SK-N-SH treated with all-trans-retinoic acid at 6 μM for 48 hours (cell line): ENCODE results near the gene PLCL2.

ENCODE experiments used
- ATAC-seq: fragments of 200-7000 bp; cut with Tn5 transposase; 3 replicates; pipeline ENCODE4 v1.9.1; 2020; ENCODE audit warnings: mild to moderate bottlenecking, moderate library complexity
- CREB5 ChIP-seq: fragments of 250-450 bp; sonication (Bioruptor Pico); IDR thresholded peaks from 2 replicates; pipeline ENCODE4 v1.5.1; 2020; ENCODE audit warnings: low read depth, mild to moderate bottlenecking, moderate library complexity
- ESRRG ChIP-seq: fragments of 250-450 bp; sonication (Bioruptor Pico); IDR thresholded peaks from 2 replicates; pipeline ENCODE4 v1.6.1; 2021; ENCODE audit warnings: mild to moderate bottlenecking
- OSR1 ChIP-seq: fragments of 250-450 bp; sonication (Bioruptor Pico); IDR thresholded peaks from 2 replicates; pipeline ENCODE4 v1.8.0; 2022; ENCODE audit warnings: moderate library complexity, mild to moderate bottlenecking, inconsistent platforms
- PATZ1 ChIP-seq: fragments of 250-450 bp; sonication (Bioruptor Pico); IDR thresholded peaks from 2 replicates; pipeline ENCODE4 v1.8.0; 2020; ENCODE audit warnings: mild to moderate bottlenecking, moderate library complexity, borderline replicate concordance
- POU6F1 ChIP-seq: fragments of 250-450 bp; sonication (Bioruptor Pico); IDR thresholded peaks from 2 replicates; pipeline ENCODE4 v1.8.0; 2021; ENCODE audit warnings: low read depth, mild to moderate bottlenecking, moderate library complexity, borderline replicate concordance
- SNAI2 ChIP-seq: fragments of 250-450 bp; sonication (Bioruptor Pico); IDR thresholded peaks from 2 replicates; pipeline ENCODE4 v1.5.0; 2020; ENCODE audit warnings: mild to moderate bottlenecking, moderate library complexity
- ZC3H10 ChIP-seq: fragments of 250-450 bp; sonication (Bioruptor Pico); IDR thresholded peaks from 2 replicates; pipeline ENCODE4 v1.5.1; 2021; ENCODE audit warnings: mild to moderate bottlenecking, moderate library complexity
- ZFP3 ChIP-seq: fragments of 250-450 bp; sonication (Bioruptor Pico); IDR thresholded peaks from 2 replicates; pipeline ENCODE4 v1.5.0; 2020; ENCODE audit warnings: mild to moderate bottlenecking, moderate library complexity
- ZFP30 ChIP-seq: fragments of 450-650 bp; formaldehyde crosslinking; IDR thresholded peaks from 2 replicates; pipeline ENCODE4 v1.5.0; 2022; ENCODE audit warnings: mild to moderate bottlenecking, moderate library complexity
- TF ChIP-seq, protein P1 (sequence below): fragments of 250-450 bp; sonication (Bioruptor Pico); IDR thresholded peaks from 2 replicates; pipeline ENCODE4 v1.5.0; 2020; ENCODE audit warnings: mild to moderate bottlenecking, moderate library complexity

Gene PLCL2

GRCh38 chr3:17014709-17015108 is 130.0 kb downstream of the PLCL2 start:
- ATAC-seq, result no peak
- TF ChIP-seq ZFP3 (CRISPR knock-in tag) (no peak), POU6F1 (CRISPR knock-in tag) (no peak), SNAI2 (CRISPR knock-in tag) (no peak)
- TF ChIP-seq, protein P1, sequence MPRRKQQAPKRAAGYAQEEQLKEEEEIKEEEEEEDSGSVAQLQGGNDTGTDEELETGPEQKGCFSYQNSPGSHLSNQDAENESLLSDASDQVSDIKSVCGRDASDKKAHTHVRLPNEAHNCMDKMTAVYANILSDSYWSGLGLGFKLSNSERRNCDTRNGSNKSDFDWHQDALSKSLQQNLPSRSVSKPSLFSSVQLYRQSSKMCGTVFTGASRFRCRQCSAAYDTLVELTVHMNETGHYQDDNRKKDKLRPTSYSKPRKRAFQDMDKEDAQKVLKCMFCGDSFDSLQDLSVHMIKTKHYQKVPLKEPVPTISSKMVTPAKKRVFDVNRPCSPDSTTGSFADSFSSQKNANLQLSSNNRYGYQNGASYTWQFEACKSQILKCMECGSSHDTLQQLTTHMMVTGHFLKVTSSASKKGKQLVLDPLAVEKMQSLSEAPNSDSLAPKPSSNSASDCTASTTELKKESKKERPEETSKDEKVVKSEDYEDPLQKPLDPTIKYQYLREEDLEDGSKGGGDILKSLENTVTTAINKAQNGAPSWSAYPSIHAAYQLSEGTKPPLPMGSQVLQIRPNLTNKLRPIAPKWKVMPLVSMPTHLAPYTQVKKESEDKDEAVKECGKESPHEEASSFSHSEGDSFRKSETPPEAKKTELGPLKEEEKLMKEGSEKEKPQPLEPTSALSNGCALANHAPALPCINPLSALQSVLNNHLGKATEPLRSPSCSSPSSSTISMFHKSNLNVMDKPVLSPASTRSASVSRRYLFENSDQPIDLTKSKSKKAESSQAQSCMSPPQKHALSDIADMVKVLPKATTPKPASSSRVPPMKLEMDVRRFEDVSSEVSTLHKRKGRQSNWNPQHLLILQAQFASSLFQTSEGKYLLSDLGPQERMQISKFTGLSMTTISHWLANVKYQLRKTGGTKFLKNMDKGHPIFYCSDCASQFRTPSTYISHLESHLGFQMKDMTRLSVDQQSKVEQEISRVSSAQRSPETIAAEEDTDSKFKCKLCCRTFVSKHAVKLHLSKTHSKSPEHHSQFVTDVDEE (CRISPR knock-in tag), result no peak

GRCh38 chr3:17021614-17022013 is 136.9 kb downstream of the PLCL2 start:
- TF ChIP-seq OSR1 (CRISPR knock-in tag) (no peak), ZFP30 (no peak), POU6F1 (CRISPR knock-in tag) (no peak), PATZ1 (no peak), ZFP3 (CRISPR knock-in tag) (no peak), CREB5 (CRISPR knock-in tag) (no peak), ZC3H10 (CRISPR knock-in tag) (no peak)
- TF ChIP-seq, protein P1 (CRISPR knock-in tag), result no peak

DNA sequence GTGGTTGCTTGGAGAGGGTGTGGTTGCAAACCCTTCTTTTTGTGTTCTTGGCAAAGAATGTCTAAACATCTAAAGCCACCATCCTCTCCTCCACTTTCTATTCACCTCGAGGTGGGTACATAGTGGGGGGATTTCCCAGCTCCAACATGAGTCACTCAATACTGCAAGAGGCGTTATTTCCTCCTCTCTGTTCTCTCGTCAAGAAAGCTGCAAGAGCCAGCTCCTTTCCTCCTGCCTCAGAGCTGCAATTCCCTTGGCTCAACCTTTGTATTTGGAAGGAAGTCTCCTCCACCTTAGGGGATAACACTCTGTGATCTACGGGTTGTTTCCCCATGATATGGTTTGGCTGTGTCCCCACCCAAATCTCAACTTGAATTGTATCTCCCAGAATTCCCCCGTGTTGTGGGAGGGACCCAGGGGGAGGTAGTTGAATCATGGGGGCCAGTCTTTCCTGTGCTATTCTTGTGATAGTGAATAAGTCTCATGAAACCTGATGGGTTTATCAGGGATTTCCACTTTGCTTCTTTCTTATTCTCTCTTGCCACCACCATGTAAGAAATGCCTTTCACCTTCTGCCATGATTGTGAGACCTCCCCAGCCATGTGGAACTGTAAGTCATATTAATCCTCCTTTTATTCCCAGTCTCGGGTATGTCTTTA is 138.4 kb downstream of the PLCL2 start:
- no peak for ATAC-seq
- TF ChIP-seq ZC3H10 (CRISPR knock-in tag), result no peak
- no peak for TF ChIP-seq POU6F1 (CRISPR knock-in tag)
- TF ChIP-seq ESRRG, result no peak
- no peak for TF ChIP-seq SNAI2 (CRISPR knock-in tag)

More at GRCh38 chr3:17021614-17022013, 136.9 kb downstream of the PLCL2 start:
- no peak for ATAC-seq
